ENCODE measurements around the gene VIP.

The VIP gene

GRCh38 chr6:152783217-152783878 is 32.8 kb downstream of the VIP start:
- DNase-seq = no peak

GRCh38 chr6:152794696-152795095 is 44.1 kb downstream of the VIP start:
- DNase-seq = no peak

GRCh38 chr6:152804150-152804549 is 53.6 kb downstream of the VIP start:
- DNase-seq = no peak
